K562 (cell line): ENCODE results near the gene ILF2. TPM values are rescaled to one million over a fixed set of nuclear protein-coding genes. Genes with fewer than 3 reads are reported as not detected.

ENCODE experiments used
- CEBPG ChIP-seq, 3 experiments: fragments of 200-800 bp in 1 of 3; sonication (Bioruptor generic) in 1 of 3; sonication (generic) in 1 of 3; formaldehyde crosslinking in 1 of 3; IDR thresholded peaks in 2 of 3; conservative IDR thresholded peaks in 1 of 3; 2 replicates each; pipeline versions ENCODE4 v1.6.1 to v1.8.0; 2016 to 2022; ENCODE audit warnings: missing compliant biosample characterization in 2 of 3, missing genetic modification characterization in 2 of 3, mild to moderate bottlenecking in 1 of 3, missing genetic modification reagents in 1 of 3
- CHD2 ChIP-seq: IDR thresholded peaks from 2 replicates; pipeline ENCODE4 v1.6.1; 2011; ENCODE audit warnings: low read depth, low read length
- GABPB1 ChIP-seq: sonication (generic); formaldehyde crosslinking; IDR thresholded peaks from 2 replicates; pipeline ENCODE4 v1.8.0; 2022; ENCODE audit warnings: mild to moderate bottlenecking, missing genetic modification reagents
- HMG20B ChIP-seq: fragments of 250-450 bp; sonication (Bioruptor Pico); IDR thresholded peaks from 2 replicates; pipeline ENCODE4 v1.5.0; 2021; ENCODE audit warnings: mild to moderate bottlenecking
- KAT7 ChIP-seq: sonication (generic); formaldehyde crosslinking; IDR thresholded peaks from 2 replicates; pipeline ENCODE4 v1.8.0; 2022; ENCODE audit warnings: missing genetic modification reagents, mild to moderate bottlenecking, borderline replicate concordance
- KAT8 ChIP-seq: fragments of 450-650 bp; IDR thresholded peaks from 2 replicates; pipeline ENCODE4 v1.6.1; 2016; ENCODE audit warnings: low read depth, mild to moderate bottlenecking
- POLR2AphosphoS2 ChIP-seq: IDR thresholded peaks from 2 replicates; pipeline ENCODE4 v1.6.1; 2012; ENCODE audit warnings: low read length, improper control_type of control experiment
- SMAD1 ChIP-seq: fragments of 150-350 bp; IDR thresholded peaks from 2 replicates; pipeline ENCODE4 v1.6.1; 2014; ENCODE audit warnings: low read length, low read depth; ENCODE audit not compliant: partially characterized antibody
- SREBF2 ChIP-seq: sonication (generic); formaldehyde crosslinking; IDR thresholded peaks from 2 replicates; pipeline ENCODE4 v1.4.0; 2020; ENCODE audit warnings: mild to moderate bottlenecking, missing genetic modification reagents
- TCF3 ChIP-seq: sonication (generic); formaldehyde crosslinking; IDR thresholded peaks from 2 replicates; pipeline ENCODE4 v1.4.0; 2020; ENCODE audit warnings: mild to moderate bottlenecking, missing genetic modification reagents
- TRIM28 ChIP-seq: fragments of 450-650 bp; IDR thresholded peaks from 2 replicates; pipeline ENCODE4 v1.6.1; 2017
- ZNF121 ChIP-seq: sonication (generic); formaldehyde crosslinking; conservative IDR thresholded peaks from 2 replicates; pipeline ENCODE4 v1.8.0; 2022; ENCODE audit warnings: missing genetic modification reagents
- polyA plus RNA-seq, 8 experiments: library from polyadenylated mRNA; depleted of rRNA in 4 of 8; stranded (reverse) in 5 of 8; unstranded in 3 of 8; fragments of >200 nt; fragmentation: Nextera tagmentation in 2 of 8; fragmentation: Illumina TruSeq in 1 of 8; extraction: Ambion mirVana in 2 of 8; extraction: Trizol in 1 of 8; gene quantifications; 2 replicates each; pipeline versions ENCODE4 v1.2.1 to v1.2.3, GENCODE V29; 2011 to 2014; ENCODE audit warnings: inconsistent platforms in 1 of 8, missing spikeins in 1 of 8
- total RNA-seq, 7 experiments: library from RNA; depleted of rRNA in 6 of 7; stranded (reverse); fragments of >200 nt in 6 of 7; fragmentation: Illumina TruSeq in 2 of 7; extraction: Trizol in 2 of 7; gene quantifications; 2 replicates each; pipeline versions ENCODE4 v1.2.1 to v1.2.3, GENCODE V29; 2011 to 2021; ENCODE audit warnings: low replicate concordance in 1 of 7
- TF ChIP-seq, protein P1 (sequence below): fragments of 250-450 bp; sonication (Bioruptor Pico); IDR thresholded peaks from 2 replicates; pipeline ENCODE4 v1.9.0; 2021; ENCODE audit warnings: mild to moderate bottlenecking, inconsistent platforms
- TF ChIP-seq, protein P2 (sequence below): sonication (generic); formaldehyde crosslinking; IDR thresholded peaks from 2 replicates; pipeline ENCODE4 v1.8.0; 2023; ENCODE audit warnings: mild to moderate bottlenecking, missing genetic modification reagents
- TF ChIP-seq, protein P3 (sequence below): fragments of 200-800 bp; sonication (Bioruptor generic); IDR thresholded peaks from 2 replicates; pipeline ENCODE4 v1.6.1; 2017; ENCODE audit warnings: missing genetic modification characterization, missing compliant biosample characterization
- TF ChIP-seq, protein P4 (sequence below): fragments of 250-450 bp; sonication (Bioruptor Pico); IDR thresholded peaks from 2 replicates; pipeline ENCODE4 v1.5.0; 2021
- TF ChIP-seq, protein P5 (sequence below): sonication (generic); formaldehyde crosslinking; IDR thresholded peaks from 2 replicates; pipeline ENCODE4 v1.8.1; 2023; ENCODE audit warnings: mild to moderate bottlenecking, missing genetic modification reagents

The ILF2 gene
- total and polyA plus RNA-seq, 9 of the 15 experiments (the other 6 are each of a cell fraction or from before 2014, with no cell fraction given), result 282 to 726 (median 474) TPM

DNA sequence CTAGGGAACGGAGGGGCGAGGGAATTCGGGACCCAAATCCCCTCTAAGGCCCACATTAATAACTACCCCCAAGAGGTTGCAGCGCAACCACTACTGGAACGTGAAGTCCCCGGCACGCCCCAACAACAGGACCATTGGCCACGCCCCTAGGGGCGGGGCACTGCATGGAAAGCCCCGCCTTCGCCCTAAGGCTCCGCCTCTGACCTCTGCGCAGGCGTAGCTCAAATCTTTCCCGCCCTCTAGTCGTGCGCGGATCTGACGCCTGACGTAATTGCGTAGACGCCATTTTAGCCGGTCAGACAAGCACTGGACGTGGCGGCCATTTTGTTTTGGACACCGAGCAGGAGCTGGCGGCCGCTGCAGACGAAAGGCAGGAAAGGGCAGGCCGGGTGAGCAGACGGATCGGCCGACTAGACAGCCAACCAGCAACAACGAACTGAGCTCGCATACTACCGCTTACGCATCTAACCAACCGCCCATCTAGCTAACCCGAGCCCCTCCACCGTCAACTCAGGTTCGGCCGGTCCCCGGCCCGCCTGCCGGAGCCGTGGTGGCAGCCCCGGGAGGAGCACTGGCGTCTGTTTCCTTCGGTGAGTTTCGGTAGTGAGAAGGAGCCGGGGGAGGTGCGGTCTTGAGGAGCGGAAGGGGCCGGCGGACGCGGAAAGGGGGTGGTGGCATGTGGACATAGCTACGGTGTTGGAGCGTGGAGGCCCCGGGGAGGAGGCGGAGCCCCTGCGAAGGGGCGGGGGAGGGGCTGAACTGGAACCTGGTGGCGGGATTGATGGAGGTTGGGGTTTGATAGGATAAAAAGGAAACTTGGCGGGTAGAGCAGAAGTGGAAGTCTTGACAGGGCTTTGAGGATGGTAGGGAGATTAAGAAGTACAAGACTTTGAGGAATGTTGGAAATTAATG is 36.8 kb downstream of the ILF2 start, which contains the start of gene CHTOP (continued):
- TF ChIP-seq, protein P1, sequence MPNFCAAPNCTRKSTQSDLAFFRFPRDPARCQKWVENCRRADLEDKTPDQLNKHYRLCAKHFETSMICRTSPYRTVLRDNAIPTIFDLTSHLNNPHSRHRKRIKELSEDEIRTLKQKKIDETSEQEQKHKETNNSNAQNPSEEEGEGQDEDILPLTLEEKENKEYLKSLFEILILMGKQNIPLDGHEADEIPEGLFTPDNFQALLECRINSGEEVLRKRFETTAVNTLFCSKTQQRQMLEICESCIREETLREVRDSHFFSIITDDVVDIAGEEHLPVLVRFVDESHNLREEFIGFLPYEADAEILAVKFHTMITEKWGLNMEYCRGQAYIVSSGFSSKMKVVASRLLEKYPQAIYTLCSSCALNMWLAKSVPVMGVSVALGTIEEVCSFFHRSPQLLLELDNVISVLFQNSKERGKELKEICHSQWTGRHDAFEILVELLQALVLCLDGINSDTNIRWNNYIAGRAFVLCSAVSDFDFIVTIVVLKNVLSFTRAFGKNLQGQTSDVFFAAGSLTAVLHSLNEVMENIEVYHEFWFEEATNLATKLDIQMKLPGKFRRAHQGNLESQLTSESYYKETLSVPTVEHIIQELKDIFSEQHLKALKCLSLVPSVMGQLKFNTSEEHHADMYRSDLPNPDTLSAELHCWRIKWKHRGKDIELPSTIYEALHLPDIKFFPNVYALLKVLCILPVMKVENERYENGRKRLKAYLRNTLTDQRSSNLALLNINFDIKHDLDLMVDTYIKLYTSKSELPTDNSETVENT (CRISPR knock-in tag), result peak; percentile 25; the same call in 1 of the 2 replicates
- no peak for TF ChIP-seq ZNF121 (CRISPR knock-in tag)
- TF ChIP-seq SMAD1, result peak; percentile 80
- TF ChIP-seq, protein P2, sequence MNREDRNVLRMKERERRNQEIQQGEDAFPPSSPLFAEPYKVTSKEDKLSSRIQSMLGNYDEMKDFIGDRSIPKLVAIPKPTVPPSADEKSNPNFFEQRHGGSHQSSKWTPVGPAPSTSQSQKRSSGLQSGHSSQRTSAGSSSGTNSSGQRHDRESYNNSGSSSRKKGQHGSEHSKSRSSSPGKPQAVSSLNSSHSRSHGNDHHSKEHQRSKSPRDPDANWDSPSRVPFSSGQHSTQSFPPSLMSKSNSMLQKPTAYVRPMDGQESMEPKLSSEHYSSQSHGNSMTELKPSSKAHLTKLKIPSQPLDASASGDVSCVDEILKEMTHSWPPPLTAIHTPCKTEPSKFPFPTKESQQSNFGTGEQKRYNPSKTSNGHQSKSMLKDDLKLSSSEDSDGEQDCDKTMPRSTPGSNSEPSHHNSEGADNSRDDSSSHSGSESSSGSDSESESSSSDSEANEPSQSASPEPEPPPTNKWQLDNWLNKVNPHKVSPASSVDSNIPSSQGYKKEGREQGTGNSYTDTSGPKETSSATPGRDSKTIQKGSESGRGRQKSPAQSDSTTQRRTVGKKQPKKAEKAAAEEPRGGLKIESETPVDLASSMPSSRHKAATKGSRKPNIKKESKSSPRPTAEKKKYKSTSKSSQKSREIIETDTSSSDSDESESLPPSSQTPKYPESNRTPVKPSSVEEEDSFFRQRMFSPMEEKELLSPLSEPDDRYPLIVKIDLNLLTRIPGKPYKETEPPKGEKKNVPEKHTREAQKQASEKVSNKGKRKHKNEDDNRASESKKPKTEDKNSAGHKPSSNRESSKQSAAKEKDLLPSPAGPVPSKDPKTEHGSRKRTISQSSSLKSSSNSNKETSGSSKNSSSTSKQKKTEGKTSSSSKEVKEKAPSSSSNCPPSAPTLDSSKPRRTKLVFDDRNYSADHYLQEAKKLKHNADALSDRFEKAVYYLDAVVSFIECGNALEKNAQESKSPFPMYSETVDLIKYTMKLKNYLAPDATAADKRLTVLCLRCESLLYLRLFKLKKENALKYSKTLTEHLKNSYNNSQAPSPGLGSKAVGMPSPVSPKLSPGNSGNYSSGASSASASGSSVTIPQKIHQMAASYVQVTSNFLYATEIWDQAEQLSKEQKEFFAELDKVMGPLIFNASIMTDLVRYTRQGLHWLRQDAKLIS, result peak; percentile 98
- peak; percentile 28; the same call in 1 of the 2 replicates for TF ChIP-seq CHD2
- TF ChIP-seq TCF3 (CRISPR knock-in tag), result no peak
- TF ChIP-seq, protein P3, sequence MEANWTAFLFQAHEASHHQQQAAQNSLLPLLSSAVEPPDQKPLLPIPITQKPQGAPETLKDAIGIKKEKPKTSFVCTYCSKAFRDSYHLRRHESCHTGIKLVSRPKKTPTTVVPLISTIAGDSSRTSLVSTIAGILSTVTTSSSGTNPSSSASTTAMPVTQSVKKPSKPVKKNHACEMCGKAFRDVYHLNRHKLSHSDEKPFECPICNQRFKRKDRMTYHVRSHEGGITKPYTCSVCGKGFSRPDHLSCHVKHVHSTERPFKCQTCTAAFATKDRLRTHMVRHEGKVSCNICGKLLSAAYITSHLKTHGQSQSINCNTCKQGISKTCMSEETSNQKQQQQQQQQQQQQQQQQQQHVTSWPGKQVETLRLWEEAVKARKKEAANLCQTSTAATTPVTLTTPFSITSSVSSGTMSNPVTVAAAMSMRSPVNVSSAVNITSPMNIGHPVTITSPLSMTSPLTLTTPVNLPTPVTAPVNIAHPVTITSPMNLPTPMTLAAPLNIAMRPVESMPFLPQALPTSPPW (CRISPR knock-in tag), result peak; percentile 78
- TF ChIP-seq, protein P4, sequence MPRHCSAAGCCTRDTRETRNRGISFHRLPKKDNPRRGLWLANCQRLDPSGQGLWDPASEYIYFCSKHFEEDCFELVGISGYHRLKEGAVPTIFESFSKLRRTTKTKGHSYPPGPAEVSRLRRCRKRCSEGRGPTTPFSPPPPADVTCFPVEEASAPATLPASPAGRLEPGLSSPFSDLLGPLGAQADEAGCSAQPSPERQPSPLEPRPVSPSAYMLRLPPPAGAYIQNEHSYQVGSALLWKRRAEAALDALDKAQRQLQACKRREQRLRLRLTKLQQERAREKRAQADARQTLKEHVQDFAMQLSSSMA (CRISPR knock-in tag), result 0 out of 2 replicates have a peak, but pooled peaks have one; percentile 64
- TF ChIP-seq GABPB1 (CRISPR knock-in tag), result peak; percentile 85
- peak; percentile 99 for TF ChIP-seq KAT8
- TF ChIP-seq KAT7, result peak; percentile 88; the same call in 1 of the 2 replicates
- TF ChIP-seq, protein P5, sequence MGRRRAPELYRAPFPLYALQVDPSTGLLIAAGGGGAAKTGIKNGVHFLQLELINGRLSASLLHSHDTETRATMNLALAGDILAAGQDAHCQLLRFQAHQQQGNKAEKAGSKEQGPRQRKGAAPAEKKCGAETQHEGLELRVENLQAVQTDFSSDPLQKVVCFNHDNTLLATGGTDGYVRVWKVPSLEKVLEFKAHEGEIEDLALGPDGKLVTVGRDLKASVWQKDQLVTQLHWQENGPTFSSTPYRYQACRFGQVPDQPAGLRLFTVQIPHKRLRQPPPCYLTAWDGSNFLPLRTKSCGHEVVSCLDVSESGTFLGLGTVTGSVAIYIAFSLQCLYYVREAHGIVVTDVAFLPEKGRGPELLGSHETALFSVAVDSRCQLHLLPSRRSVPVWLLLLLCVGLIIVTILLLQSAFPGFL, result no peak
- TF ChIP-seq CEBPG (CRISPR knock-in tag; IDR thresholded peaks at IDR 0.05), result peak; percentile 68; the same call in 1 of the 2 replicates
- peak in 1 of 2 experiments; percentile 13; a peak in 1 of 4 replicates for TF ChIP-seq CEBPG (tag; conservative IDR thresholded peaks at IDR 0.05 in 1 of 2, IDR thresholded peaks at IDR 0.05 in 1 of 2)
- peak; percentile 80 for TF ChIP-seq POLR2AphosphoS2
- no peak for TF ChIP-seq SREBF2 (CRISPR knock-in tag)
- TF ChIP-seq HMG20B, result no peak
- TF ChIP-seq TRIM28, result peak; percentile 36; the same call in 1 of the 2 replicates
